K562 (cell line): ENCODE results near the gene ZNF506. TPM values are rescaled to one million over a fixed set of nuclear protein-coding genes. Genes with fewer than 3 reads are reported as not detected.
A peak's percentile ranks its signal among the peaks of the same experiment; 100 is the strongest.

Source experiments
- ATAC-seq: fragments of 200-7000 bp; cut with Tn5 transposase; 3 replicates; pipeline ENCODE4 v1.9.1; 2020; ENCODE audit warnings: moderate library complexity
- BruUV-seq: library from RNA; stranded (reverse); fragments of 400-500 nt; replicated peaks from 2 replicates; lab custom pipeline; 2021; lab: Mats Ljungman, UMichigan
- CTCF ChIA-PET: fragments of 300-600 bp; formaldehyde crosslinking; extraction: SDS; loops from one replicate; lab custom pipeline; 2021; ENCODE audit warnings: low intra/inter-chr PET ratio; lab: Yijun Ruan, JAX
- POLR2A ChIA-PET: fragments of 300-600, 350-650 bp; sonication (Branson Sonifier 250); formaldehyde crosslinking; extraction: SDS; loops from one replicate; lab custom pipeline; 2021; ENCODE audit warnings: antibody characterized with exemption, inconsistent platforms; lab: Yijun Ruan, JAX
- DNase-seq, 4 experiments: peaks; one replicate each; pipeline versions ENCODE4 v3.0.0 to v3.0.0-alpha.2; 2011 to 2018; ENCODE audit warnings: low spot score in 3 of 4, mixed read lengths in 3 of 4; ENCODE audit errors: extremely low read depth in 1 of 4
- FAIRE-seq: peaks from 2 replicates; lab custom pipeline; 2011; peaks lifted over from hg19 to GRCh38; lab: Jason Lieb, UNC
- H2AFZ ChIP-seq: 2 replicates; pipeline ENCODE4 v1.6.0; 2011; ENCODE audit warnings: low read depth, low read length, control low read depth, inconsistent platforms
- H3K27ac ChIP-seq: fragments of 200-600 bp; 3 replicates; pipeline ENCODE4 v1.8.0; 2011; ENCODE audit warnings: low read depth, mild to moderate bottlenecking, control low read depth, inconsistent platforms, low read length, moderate library complexity, mixed read lengths; ENCODE audit errors: extremely low read depth
- H3K27me3 ChIP-seq, 2 experiments: fragments of 300-600 bp in 1 of 2; 2 replicates in 1 of 2; 3 replicates in 1 of 2; pipeline versions ENCODE4 v1.6.0 to v1.8.0; 2011; ENCODE audit warnings: inconsistent platforms in 2 of 2, low read length in 2 of 2, mild to moderate bottlenecking in 1 of 2, mixed read lengths in 1 of 2, moderate library complexity in 1 of 2; ENCODE audit not compliant: control insufficient read depth in 2 of 2, insufficient read depth in 2 of 2
- H3K36me3 ChIP-seq: fragments of 300-600 bp; 3 replicates; pipeline ENCODE4 v1.8.0; 2011; ENCODE audit warnings: mild to moderate bottlenecking, low read length, inconsistent platforms; ENCODE audit not compliant: control insufficient read depth, insufficient read depth
- H3K4me1 ChIP-seq, 2 experiments: fragments of 200-600 bp in 1 of 2; replicated peaks in 1 of 2; 2 replicates in 1 of 2; 3 replicates in 1 of 2; pipeline versions ENCODE4 v1.5.1 to v1.8.0; 2011; ENCODE audit warnings: inconsistent platforms in 2 of 2, low read length in 2 of 2, mild to moderate bottlenecking in 1 of 2, mixed read lengths in 1 of 2, moderate library complexity in 1 of 2; ENCODE audit not compliant: control insufficient read depth in 2 of 2, insufficient read depth in 2 of 2
- H3K4me2 ChIP-seq: 2 replicates; pipeline ENCODE4 v1.6.1; 2011; ENCODE audit warnings: low read length, control low read depth, inconsistent platforms, mixed read lengths; ENCODE audit not compliant: insufficient read depth
- H3K4me3 ChIP-seq: fragments of 200-600 bp; sonication (generic), shearing (Covaris generic); 2 replicates; pipeline ENCODE4 v1.5.1; 2016; ENCODE audit warnings: control low read depth, inconsistent platforms
- H3K79me2 ChIP-seq: fragments of 200-600 bp; 3 replicates; pipeline ENCODE4 v1.8.0; 2011; ENCODE audit warnings: low read length, inconsistent platforms; ENCODE audit not compliant: control insufficient read depth, insufficient read depth
- H3K9ac ChIP-seq, 2 experiments: 2 replicates each; pipeline versions ENCODE4 v1.6.0 to v1.6.1; 2011; ENCODE audit warnings: low read depth in 2 of 2, low read length in 2 of 2, control low read depth in 1 of 2, inconsistent platforms in 1 of 2, mild to moderate bottlenecking in 1 of 2, mixed read lengths in 1 of 2; ENCODE audit not compliant: insufficient read depth in 1 of 2
- H3K9me1 ChIP-seq: one replicate; pipeline ENCODE4 v1.6.0; 2011; ENCODE audit warnings: inconsistent platforms, mild to moderate bottlenecking, low read length, moderate library complexity; ENCODE audit not compliant: control insufficient read depth, insufficient read depth
- H3K9me3 ChIP-seq: replicated peaks from 2 replicates; pipeline ENCODE4 v1.5.1; 2011; ENCODE audit warnings: low read depth, low read length, inconsistent platforms; ENCODE audit not compliant: control insufficient read depth, insufficient read depth
- H4K20me1 ChIP-seq: replicated peaks from 2 replicates; pipeline ENCODE4 v1.6.1; 2011; ENCODE audit warnings: low read length, inconsistent platforms, mixed read lengths; ENCODE audit not compliant: control insufficient read depth, insufficient read depth
- GABPA ChIP-seq: fragments of 200-800 bp; sonication (Bioruptor generic); conservative IDR thresholded peaks from 2 replicates; pipeline ENCODE4 v1.6.1; 2016; ENCODE audit warnings: low read depth, missing genetic modification characterization, missing compliant biosample characterization
- WGBS: fragments of 100-300 bp; shearing (Covaris generic); methylation state at CpG from one replicate; pipeline ENCODE4 v1.1.6; 2016; ENCODE audit warnings: low coverage, mixed read lengths; ENCODE audit not compliant: insufficient coverage; ENCODE audit errors: missing lambda C conversion rate; 5-methylcytosine and 5-hydroxymethylcytosine counted together
- in situ Hi-C: fragments of 300-500 bp; cut with MboI; formaldehyde crosslinking; loops from 4 replicates; pipeline ENCODE4 v1.15.0; 2018; ENCODE audit warnings: inconsistent platforms, mixed read lengths
- intact Hi-C: fragments of 100-400 bp; cut with micrococcal nuclease; formaldehyde crosslinking; loops from 2 replicates; pipeline ENCODE4 v1.14.2; 2022
- polyA plus RNA-seq, 8 experiments: library from polyadenylated mRNA; depleted of rRNA in 4 of 8; stranded (reverse) in 5 of 8; unstranded in 3 of 8; fragments of >200 nt; fragmentation: Nextera tagmentation in 2 of 8; fragmentation: Illumina TruSeq in 1 of 8; extraction: Ambion mirVana in 2 of 8; extraction: Trizol in 1 of 8; gene quantifications; 2 replicates each; pipeline versions ENCODE4 v1.2.1 to v1.2.3, GENCODE V29; 2011 to 2014; ENCODE audit warnings: inconsistent platforms in 1 of 8, missing spikeins in 1 of 8
- total RNA-seq, 7 experiments: library from RNA; depleted of rRNA in 6 of 7; stranded (reverse); fragments of >200 nt in 6 of 7; fragmentation: Illumina TruSeq in 2 of 7; extraction: Trizol in 2 of 7; gene quantifications; 2 replicates each; pipeline versions ENCODE4 v1.2.1 to v1.2.3, GENCODE V29; 2011 to 2021; ENCODE audit warnings: low replicate concordance in 1 of 7

ZNF506 gene
- total and polyA plus RNA-seq, 9 of the 15 experiments (the other 6 are each of a cell fraction or from before 2014, with no cell fraction given) = 0.03 to 0.44 (median 0.14) TPM; not detected in 2

DNA sequence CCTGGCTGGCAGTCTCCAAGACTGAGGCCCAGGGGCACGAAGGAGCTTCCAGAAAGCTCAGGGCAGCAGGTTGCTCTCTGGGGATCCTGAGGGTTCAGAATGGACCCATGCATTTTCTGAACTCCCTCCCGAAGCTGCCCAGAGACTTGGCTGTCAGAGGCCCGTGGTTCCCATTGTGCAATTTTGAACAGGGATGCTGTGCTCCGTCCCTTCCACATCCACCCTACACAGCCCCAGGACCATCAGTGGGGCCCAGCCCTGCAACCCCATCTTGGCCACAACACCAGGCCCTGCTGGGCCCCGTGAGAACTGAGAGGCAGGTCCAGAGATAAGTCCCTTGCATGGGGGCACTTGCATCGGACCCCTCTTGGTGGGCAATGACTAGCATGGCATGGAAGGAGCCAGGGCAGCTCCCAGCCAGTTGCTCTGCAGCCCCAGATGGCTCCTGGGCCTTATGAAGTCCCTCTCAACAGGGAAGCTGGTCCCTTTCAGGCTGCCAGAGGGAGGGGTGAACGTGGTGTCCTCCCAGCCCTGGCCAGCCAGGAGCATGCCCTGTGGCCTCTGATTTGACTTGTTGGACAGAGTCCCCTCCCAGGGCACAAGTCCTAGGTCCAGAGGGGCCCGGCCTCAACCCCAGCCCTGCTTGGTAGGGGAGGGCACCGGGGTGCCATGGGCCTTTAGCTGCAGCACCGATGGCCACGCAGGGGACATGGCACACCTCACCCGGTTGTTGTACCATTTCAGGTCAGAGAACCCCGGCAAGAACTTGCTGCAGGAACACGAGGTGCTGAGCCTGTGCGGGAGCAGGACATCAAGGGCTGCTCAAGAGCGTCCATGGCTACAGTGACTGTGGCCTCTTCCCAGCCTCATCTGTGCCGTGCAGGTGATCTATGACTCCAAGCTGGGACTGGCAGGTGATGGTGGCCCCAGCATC is 71.4 kb downstream of the ZNF506 start:
- TF ChIP-seq GABPA = no peak
- Histone ChIP-seq H3K4me2 (no peak overlapping the region), H3K36me3 (no peaks in the 10 kb centered on the region), H3K9ac (peak overlapping the region in 1 of 2 experiments; percentile 7; a peak in 1 of 4 replicates), H3K9me3 (no peaks in the 10 kb centered on the region), H3K27ac (no peak overlapping the region), H4K20me1 (no peaks in the 10 kb centered on the region), H3K4me1 (peaks cover 0 to 20% of the 10 kb centered on the region in 2 experiments; a peak in 3 of 5 replicates), H3K79me2 (no peaks in the 10 kb centered on the region), H3K27me3 (peaks cover 3 to 54% of the 10 kb centered on the region in 2 experiments; a peak in 4 of 5 replicates), H3K4me3 (no peak overlapping the region), H3K9me1 (no peaks in the 10 kb centered on the region), H2AFZ (no peak overlapping the region)
- ATAC-seq (no peak), DNase-seq (peak in 1 of 4 experiments; percentile 4), FAIRE-seq (no peak)
- POLR2A ChIA-PET = interaction anchor here (0.6 to 0.8 kb wide), 2 partner anchors 9 to 13 kb away, joined by 3 read pairs; no protein-coding TSS in a partner anchor
- CTCF ChIA-PET = no interaction called here
- WGBS = 4% methylated on average over 16 of the region's 17 CpGs
- intact Hi-C loops = loop anchor here (10.0 kb wide), 1 partner anchor 185 kb away; no protein-coding TSS in a partner anchor
- in situ Hi-C loops = no loop called here
- no TSS peak for BruUV-seq
